Natural killer cell (primary cell): ENCODE results near the gene CCNJL. TPM values are rescaled to one million over a fixed set of nuclear protein-coding genes. Genes with fewer than 3 reads are reported as not detected.

Experiments
- ATAC-seq, 3 donors: fragments of 150-1000 bp in 2 of 3; fragments of 200-7000 bp in 1 of 3; cut with Tn5 transposase; 1 replicate in 1 of 3; 2 replicates in 2 of 3; pipeline ENCODE4 v1.10.0; 2021; ENCODE audit warnings: mild to moderate bottlenecking in 2 of 3, moderate library complexity in 2 of 3
- DNase-seq, 2 donors: peaks; one replicate each; pipeline versions ENCODE4 v3.0.0 to v3.0.0-alpha.2; 2013 to 2021; ENCODE audit warnings: mixed read lengths in 1 of 2
- H3K27ac ChIP-seq: one replicate; pipeline ENCODE4 v1.5.1; 2013; ENCODE audit warnings: mild to moderate bottlenecking, low read length
- H3K27me3 ChIP-seq: one replicate; pipeline ENCODE4 v1.6.1; 2013; ENCODE audit warnings: low read length; ENCODE audit not compliant: control insufficient read depth, insufficient read depth
- H3K36me3 ChIP-seq: one replicate; pipeline ENCODE4 v1.6.1; 2013; ENCODE audit warnings: low read length; ENCODE audit not compliant: control insufficient read depth, insufficient read depth
- H3K4me1 ChIP-seq: one replicate; pipeline ENCODE4 v1.6.1; 2013; ENCODE audit warnings: low read length; ENCODE audit not compliant: control insufficient read depth, insufficient read depth
- H3K4me3 ChIP-seq: one replicate; pipeline ENCODE4 v1.5.1; 2013; ENCODE audit warnings: low read length
- H3K9me3 ChIP-seq: one replicate; pipeline ENCODE4 v1.6.1; 2013; ENCODE audit warnings: low read length; ENCODE audit not compliant: control insufficient read depth, insufficient read depth
- H3K27ac Mint-ChIP-seq, 2 donors: one replicate each; pipeline ENCODE4 v1.8.0; 2022; ENCODE audit warnings: mild to moderate bottlenecking in 2 of 2, mixed read lengths in 2 of 2, moderate library complexity in 1 of 2
- H3K27me3 Mint-ChIP-seq, 2 donors: one replicate each; pipeline ENCODE4 v1.8.0; 2022; ENCODE audit warnings: low read depth in 2 of 2, mixed read lengths in 2 of 2
- H3K36me3 Mint-ChIP-seq: one replicate; pipeline ENCODE4 v1.8.0; 2022; ENCODE audit warnings: mixed read lengths
- H3K4me1 Mint-ChIP-seq, 2 donors: one replicate each; pipeline ENCODE4 v1.8.0; 2022; ENCODE audit warnings: mixed read lengths in 2 of 2
- H3K4me3 Mint-ChIP-seq: one replicate; pipeline ENCODE4 v1.8.0; 2022; ENCODE audit warnings: mild to moderate bottlenecking, moderate library complexity, mixed read lengths
- H3K9me3 Mint-ChIP-seq, 2 donors: one replicate each; pipeline ENCODE4 v1.8.0; 2022; ENCODE audit warnings: mixed read lengths in 2 of 2
- CTCF ChIP-seq: fragments of 200-600 bp; IDR thresholded peaks from one replicate; pipeline ENCODE4 v1.8.0; 2022; ENCODE audit warnings: antibody characterized with exemption
- WGBS: methylation state at CpG from one replicate; pipeline ENCODE4 v1.1.7; 2013; ENCODE audit warnings: missing lambda C conversion rate; ENCODE audit not compliant: insufficient coverage; 5-methylcytosine and 5-hydroxymethylcytosine counted together
- intact Hi-C: fragments of 100-400 bp; cut with micrococcal nuclease; formaldehyde crosslinking; loops from one replicate; pipeline ENCODE4 v1.14.2; 2022
- total RNA-seq, 4 donors: library from RNA; stranded (reverse); fragments of 120-200 nt in 1 of 4; gene quantifications; one replicate each; pipeline versions ENCODE4 v1.2.3 to v1.2.4, GENCODE V29; 2013 to 2022

Gene CCNJL
- total RNA-seq, 3 donors from 2014 or later (not counting 1 experiment from before 2014, with no cell fraction given), result 19.9 to 32.1 (median 20.7) TPM

GRCh38 chr5:160272889-160273288 is 39.5 kb downstream of the CCNJL start:
- ATAC-seq (no peak), DNase-seq (no peak)
- Histone ChIP-seq H3K27ac (no peak overlapping the region), H3K9me3 (no peaks in the 10 kb centered on the region), H3K27me3 (no peaks in the 10 kb centered on the region), H3K4me3 (no peak overlapping the region), H3K36me3 (no peaks in the 10 kb centered on the region), H3K4me1 (peaks cover 92% of the 10 kb centered on the region)
- no peak for TF ChIP-seq CTCF
- intact Hi-C loops, result no loop called here
- peaks cover 70 to 78% of the 10 kb centered on the region in 2 donors for H3K4me1 Mint-ChIP-seq
- H3K4me3 Mint-ChIP-seq, result no peak overlapping the region
- H3K27ac Mint-ChIP-seq, result peak overlapping the region; percentile 80 to 87
- H3K36me3 Mint-ChIP-seq, result no peaks in the 10 kb centered on the region
- no peaks in the 10 kb centered on the region for H3K27me3 Mint-ChIP-seq
- H3K9me3 Mint-ChIP-seq, result no peaks in the 10 kb centered on the region
- 93% methylated on average over 2 of the region's 2 CpGs for WGBS

- 80% methylated on average over 3 of the region's 3 CpGs for WGBS
- ATAC-seq, result no peak
Measured at GRCh38 chr5:160272264-160272663, 40.1 kb downstream of the CCNJL start.

GRCh38 chr5:160271836-160272235 is 40.5 kb downstream of the CCNJL start:
- TF ChIP-seq CTCF, result no peak
- no peak overlapping the region for H3K4me3 ChIP-seq
- no peaks in the 10 kb centered on the region for H3K36me3 ChIP-seq
- H3K27me3 Mint-ChIP-seq, result no peaks in the 10 kb centered on the region
- peak overlapping the region; percentile 23 for H3K27ac ChIP-seq
- H3K27me3 ChIP-seq, result no peaks in the 10 kb centered on the region
- H3K9me3 ChIP-seq, result no peaks in the 10 kb centered on the region
- ATAC-seq (no peak), DNase-seq (no peak)
- no peaks in the 10 kb centered on the region for H3K36me3 Mint-ChIP-seq
- intact Hi-C loops, result loop anchor here (1.0 kb wide), 1 partner anchor 39 kb away; no protein-coding TSS in a partner anchor
- peaks cover 66 to 72% of the 10 kb centered on the region in 2 donors for H3K4me1 Mint-ChIP-seq
- H3K4me3 Mint-ChIP-seq, result peak overlapping the region; percentile 59
- WGBS, result 30% methylated on average over 6 of the region's 6 CpGs
- peak overlapping the region; percentile 80 to 87 for H3K27ac Mint-ChIP-seq
- no peaks in the 10 kb centered on the region for H3K9me3 Mint-ChIP-seq
- peaks cover 83% of the 10 kb centered on the region for H3K4me1 ChIP-seq

More at GRCh38 chr5:160272264-160272663, 40.1 kb downstream of the CCNJL start:
- Histone ChIP-seq H3K36me3 (no peaks in the 10 kb centered on the region), H3K27ac (no peak overlapping the region), H3K9me3 (no peaks in the 10 kb centered on the region), H3K4me3 (no peak overlapping the region), H3K27me3 (no peaks in the 10 kb centered on the region), H3K4me1 (peaks cover 88% of the 10 kb centered on the region)
- H3K27ac Mint-ChIP-seq, result peak overlapping the region; percentile 80 to 87
- no peak for DNase-seq
- peaks cover 70 to 77% of the 10 kb centered on the region in 2 donors for H3K4me1 Mint-ChIP-seq
- H3K9me3 Mint-ChIP-seq, result no peaks in the 10 kb centered on the region
- TF ChIP-seq CTCF, result no peak
- intact Hi-C loops, result no loop called here
- H3K36me3 Mint-ChIP-seq, result no peaks in the 10 kb centered on the region
- no peaks in the 10 kb centered on the region for H3K27me3 Mint-ChIP-seq
- H3K4me3 Mint-ChIP-seq, result peak overlapping the region; percentile 9

- H3K9me3 ChIP-seq, result no peaks in the 10 kb centered on the region
- H3K27me3 Mint-ChIP-seq, result no peaks in the 10 kb centered on the region
- DNase-seq, result peak; percentile 9 to 31
- peaks cover 61 to 68% of the 10 kb centered on the region in 2 donors for H3K4me1 Mint-ChIP-seq
- 17% methylated on average over 8 of the region's 8 CpGs for WGBS
- intact Hi-C loops, result loop anchor here (1.0 kb wide), 1 partner anchor 40 kb away; no protein-coding TSS in a partner anchor
- no peaks in the 10 kb centered on the region for H3K36me3 ChIP-seq
- TF ChIP-seq CTCF, result no peak
- peaks cover 79% of the 10 kb centered on the region for H3K4me1 ChIP-seq
- ATAC-seq, result peak; percentile 47 to 63 (median 56)
- H3K27ac ChIP-seq, result peak overlapping the region; percentile 23
- H3K9me3 Mint-ChIP-seq, result no peaks in the 10 kb centered on the region
- H3K27me3 ChIP-seq, result no peaks in the 10 kb centered on the region
- no peak overlapping the region for H3K4me3 ChIP-seq
- H3K27ac Mint-ChIP-seq, result peak overlapping the region; percentile 80 to 87
- peak overlapping the region; percentile 59 for H3K4me3 Mint-ChIP-seq
- H3K36me3 Mint-ChIP-seq, result no peaks in the 10 kb centered on the region
Measured at GRCh38 chr5:160271396-160271795, 41.0 kb downstream of the CCNJL start.
